Effector CD4-positive, alpha-beta T cell (primary cell): ENCODE results near the gene AGER.
"Not testable (repeated sequence)": the region's sequence is repeated elsewhere in the genome, so short reads cannot be mapped to it uniquely, and the experiment has no call there.

ENCODE experiments used
- DNase-seq: peaks from one replicate; pipeline ENCODE4 v3.0.0-alpha.2; 2020

Gene AGER

GRCh38 chr6:32147401-32148132, 36.5 kb downstream of the AGER start:
- DNase-seq = no peak

- no peak for DNase-seq
Measured at GRCh38 chr6:32146687-32147086, 37.4 kb downstream of the AGER start.

- DNase-seq = no peak
Measured at GRCh38 chr6:32146287-32146686, 37.8 kb downstream of the AGER start.

- DNase-seq = not testable (repeated sequence)
Measured at GRCh38 chr6:32144238-32144637, 39.8 kb downstream of the AGER start.

- DNase-seq = no peak
Measured at GRCh38 chr6:32140420-32141046, 43.5 kb downstream of the AGER start.

GRCh38 chr6:32139590-32139989, 44.5 kb downstream of the AGER start:
- DNase-seq = no peak

GRCh38 chr6:32137454-32137853, 46.6 kb downstream of the AGER start:
- no peak for DNase-seq

GRCh38 chr6:32133786-32134185, 50.3 kb downstream of the AGER start:
- no peak for DNase-seq

- no peak for DNase-seq
Measured at GRCh38 chr6:32132110-32132509, 51.9 kb downstream of the AGER start.

- no peak for DNase-seq
Measured at GRCh38 chr6:32131439-32131948, 52.6 kb downstream of the AGER start.
